GM12891 (cell line): ENCODE measurements around the gene TRIM25.

ENCODE experiments used
- PAX5 ChIP-seq: IDR thresholded peaks from 2 replicates; pipeline ENCODE4 v1.6.1; 2011; ENCODE audit warnings: low read length, moderate library complexity, mild to moderate bottlenecking; ENCODE audit not compliant: insufficient read depth, severe bottlenecking
- POLR2A ChIP-seq: IDR thresholded peaks from 2 replicates; pipeline ENCODE4 v1.6.1; 2011; ENCODE audit warnings: low read depth, low read length, control low read depth
- POLR2AphosphoS5 ChIP-seq: IDR thresholded peaks from 2 replicates; pipeline ENCODE4 v1.6.1; 2011; ENCODE audit warnings: low read depth, low read length, control low read depth
- POU2F2 ChIP-seq: IDR thresholded peaks from 2 replicates; pipeline ENCODE4 v1.6.1; 2011; ENCODE audit warnings: low read depth, mild to moderate bottlenecking, control low read depth, low read length, moderate library complexity
- SPI1 ChIP-seq: IDR thresholded peaks from 2 replicates; pipeline ENCODE4 v1.6.1; 2011; ENCODE audit warnings: low read depth, low read length, control low read depth
- TAF1 ChIP-seq: IDR thresholded peaks from 2 replicates; pipeline ENCODE4 v1.6.1; 2011; ENCODE audit warnings: low read depth, low read length, control low read depth

GRCh38 chr17:56930739-56931337 lies 17.0 kb upstream of the TRIM25 start:
- TF ChIP-seq POLR2A: no peak
- no peak for TF ChIP-seq POLR2AphosphoS5
- TF ChIP-seq TAF1: no peak
- TF ChIP-seq PAX5: no peak
- TF ChIP-seq SPI1: no peak
- TF ChIP-seq POU2F2: no peak
